GM23338 (cell line): ENCODE data around the gene AMFR. TPM values are rescaled to one million over a fixed set of nuclear protein-coding genes. Genes with fewer than 3 reads are reported as not detected.

Experiments
- ATAC-seq: fragments of 200-7000 bp; cut with Tn5 transposase; 3 replicates; pipeline ENCODE4 v1.9.1; 2020
- DNase-seq: peaks from one replicate; pipeline ENCODE4 v3.0.0-alpha.2; 2015; ENCODE audit warnings: low spot score
- H2AFZ ChIP-seq: fragments of 200-600 bp; sonication (generic); 2 replicates; pipeline ENCODE4 v1.8.0; 2016; ENCODE audit warnings: antibody characterized with exemption, mild to moderate bottlenecking, moderate library complexity
- H3F3A ChIP-seq: fragments of 200-600 bp; sonication (generic); replicated peaks from 2 replicates; pipeline ENCODE4 v1.8.0; 2017; ENCODE audit warnings: antibody characterized with exemption, mixed run types, low read depth
- H3K27ac ChIP-seq: fragments of 200-600 bp; sonication (generic); 2 replicates; pipeline ENCODE4 v1.6.1; 2016; ENCODE audit warnings: low read depth
- H3K27me3 ChIP-seq: fragments of 200-600 bp; sonication (generic); 2 replicates; pipeline ENCODE4 v1.8.0; 2016; ENCODE audit warnings: mild to moderate bottlenecking, mixed run types, moderate library complexity; ENCODE audit not compliant: insufficient read depth
- H3K36me3 ChIP-seq: fragments of 200-600 bp; sonication (generic); 2 replicates; pipeline ENCODE4 v1.8.0; 2016; ENCODE audit warnings: mild to moderate bottlenecking; ENCODE audit not compliant: insufficient read depth
- H3K4me1 ChIP-seq: fragments of 200-600 bp; sonication (generic); 2 replicates; pipeline ENCODE4 v1.8.0; 2016; ENCODE audit warnings: mild to moderate bottlenecking, moderate library complexity; ENCODE audit not compliant: insufficient read depth
- H3K4me2 ChIP-seq: fragments of 200-600 bp; sonication (generic); 2 replicates; pipeline ENCODE4 v1.7.1; 2017; ENCODE audit warnings: mixed run types
- H3K4me3 ChIP-seq: fragments of 200-600 bp; sonication (generic); 2 replicates; pipeline ENCODE4 v1.6.1; 2016; ENCODE audit warnings: mixed run types
- H3K79me2 ChIP-seq: fragments of 200-600 bp; sonication (generic); replicated peaks from 2 replicates; pipeline ENCODE4 v1.8.0; 2017; ENCODE audit warnings: mild to moderate bottlenecking; ENCODE audit not compliant: insufficient read depth
- H3K9me2 ChIP-seq: fragments of 200-600 bp; sonication (generic); 2 replicates; pipeline ENCODE4 v1.8.0; 2017; ENCODE audit not compliant: insufficient read depth
- H4K20me1 ChIP-seq: fragments of 200-600 bp; sonication (generic); replicated peaks from 2 replicates; pipeline ENCODE4 v1.8.0; 2017; ENCODE audit warnings: mild to moderate bottlenecking; ENCODE audit not compliant: insufficient read depth
- H3K27ac Mint-ChIP-seq: 2 replicates; pipeline ENCODE4 v1.8.0; 2020; ENCODE audit warnings: inconsistent platforms, mild to moderate bottlenecking, moderate library complexity, mixed read lengths
- H3K27me3 Mint-ChIP-seq: 3 replicates; pipeline ENCODE4 v1.8.0; 2022; ENCODE audit warnings: low read depth, mild to moderate bottlenecking, moderate library complexity, mixed read lengths, inconsistent platforms; ENCODE audit not compliant: insufficient read depth, poor library complexity
- H3K36me3 Mint-ChIP-seq: 3 replicates; pipeline ENCODE4 v1.8.0; 2021; ENCODE audit warnings: low read depth, mild to moderate bottlenecking, inconsistent platforms, moderate library complexity, mixed read lengths
- H3K4me1 Mint-ChIP-seq: 3 replicates; pipeline ENCODE4 v1.8.0; 2020; ENCODE audit warnings: mild to moderate bottlenecking, inconsistent platforms, mixed read lengths
- H3K4me3 Mint-ChIP-seq: 3 replicates; pipeline ENCODE4 v1.8.0; 2021; ENCODE audit warnings: moderate library complexity, mild to moderate bottlenecking, inconsistent platforms, mixed read lengths
- H3K9me3 Mint-ChIP-seq: 3 replicates; pipeline ENCODE4 v1.8.0; 2020; ENCODE audit warnings: moderate library complexity, mild to moderate bottlenecking, inconsistent platforms, mixed read lengths
- CREB1 ChIP-seq: fragments of 250-450 bp; sonication (Bioruptor Pico); IDR thresholded peaks from 2 replicates; pipeline ENCODE4 v1.5.0; 2020; ENCODE audit warnings: low read depth, mild to moderate bottlenecking, moderate library complexity
- CTCF ChIP-seq, 2 experiments: fragments of 200-600 bp in 1 of 2; sonication (generic) in 1 of 2; conservative IDR thresholded peaks; 2 replicates each; pipeline versions ENCODE4 v1.5.1 to v1.6.1; 2016 to 2017; ENCODE audit warnings: antibody characterized with exemption in 2 of 2, low read depth in 2 of 2, mild to moderate bottlenecking in 2 of 2, moderate library complexity in 1 of 2
- ETS1 ChIP-seq: IDR thresholded peaks from 2 replicates; pipeline ENCODE4 v1.6.1; 2016; ENCODE audit warnings: antibody characterized with exemption
- EZH2 ChIP-seq: fragments of 200-600 bp; sonication (generic); IDR thresholded peaks from one replicate; pipeline ENCODE4 v1.8.0; 2017; ENCODE audit warnings: antibody characterized with exemption, mild to moderate bottlenecking, low read depth; ENCODE audit not compliant: unreplicated experiment
- EZH2phosphoT487 ChIP-seq: fragments of 200-600 bp; sonication (generic); IDR thresholded peaks from one replicate; pipeline ENCODE4 v1.8.1; 2018; ENCODE audit warnings: antibody characterized with exemption; ENCODE audit not compliant: unreplicated experiment
- JUNB ChIP-seq: IDR thresholded peaks from one replicate; pipeline ENCODE4 v1.6.1; 2016; ENCODE audit warnings: antibody characterized with exemption; ENCODE audit not compliant: unreplicated experiment
- POLR2AphosphoS5 ChIP-seq: IDR thresholded peaks from 2 replicates; pipeline ENCODE4 v1.6.1; 2016; ENCODE audit warnings: antibody characterized with exemption, low read depth
- REST ChIP-seq: IDR thresholded peaks from one replicate; pipeline ENCODE4 v1.6.1; 2018; ENCODE audit warnings: antibody characterized with exemption; ENCODE audit not compliant: unreplicated experiment
- STAT1 ChIP-seq: IDR thresholded peaks from one replicate; pipeline ENCODE4 v1.6.1; 2016; ENCODE audit warnings: antibody characterized with exemption; ENCODE audit not compliant: unreplicated experiment
- polyA plus RNA-seq: library from polyadenylated mRNA; unstranded; fragments of >200 nt; fragmentation: Nextera tagmentation; extraction: Ambion mirVana; gene quantifications from 2 replicates; pipeline ENCODE4 v1.2.1, GENCODE V29; 2016
- total RNA-seq: library from RNA; depleted of rRNA; stranded (reverse); fragments of >200 nt; shearing (Covaris generic); gene quantifications from 2 replicates; pipeline ENCODE4 v1.2.3, GENCODE V29; 2014

AMFR gene
- total and polyA plus RNA-seq, 2 experiments from 2014 or later: 9.0 to 41.1 TPM

- H4K20me1 ChIP-seq: no peaks in the 10 kb centered on the region
- H3K36me3 ChIP-seq: no peaks in the 10 kb centered on the region
- H3K27ac ChIP-seq: no peak overlapping the region
- no peaks in the 10 kb centered on the region for H3K9me2 ChIP-seq
- no peak overlapping the region for H3K4me3 Mint-ChIP-seq
- H2AFZ ChIP-seq: no peak overlapping the region
- H3K27me3 Mint-ChIP-seq: peaks cover 14% of the 10 kb centered on the region
- H3F3A ChIP-seq: no peaks in the 10 kb centered on the region
- TF ChIP-seq JUNB: no peak
- no peak for TF ChIP-seq CREB1 (CRISPR knock-in tag)
- no peak for TF ChIP-seq STAT1
- no peak for TF ChIP-seq EZH2
- no peak for TF ChIP-seq POLR2AphosphoS5
- 0 out of 4 replicates have a peak, but pooled peaks of 1 of the 2 experiments have one; percentile 15 for TF ChIP-seq CTCF (conservative IDR thresholded peaks at IDR 0.05; ENCODE audit: low read depth in 2 of 2)
- H3K79me2 ChIP-seq: no peaks in the 10 kb centered on the region
- H3K36me3 Mint-ChIP-seq: no peaks in the 10 kb centered on the region; the same call in 1 of the 3 replicates
- H3K27me3 ChIP-seq: no peaks in the 10 kb centered on the region
- H3K9me3 Mint-ChIP-seq: no peaks in the 10 kb centered on the region
- DNase-seq: no peak
- H3K4me2 ChIP-seq: no peak overlapping the region
- no peaks in the 10 kb centered on the region; the same call in 2 of the 3 replicates for H3K4me1 Mint-ChIP-seq
- no peak overlapping the region for H3K4me3 ChIP-seq
- no peak overlapping the region for H3K27ac Mint-ChIP-seq
- ATAC-seq: peak; percentile 23
- H3K4me1 ChIP-seq: no peaks in the 10 kb centered on the region
Measured at GRCh38 chr16:56349086-56349415, 76.3 kb downstream of the AMFR start.

GRCh38 chr16:56348168-56349085 lies 76.9 kb downstream of the AMFR start:
- H3F3A ChIP-seq: no peaks in the 10 kb centered on the region
- Mint-ChIP-seq H3K9me3 (no peaks in the 10 kb centered on the region), H3K4me1 (no peaks in the 10 kb centered on the region; the same call in 2 of the 3 replicates), H3K27me3 (peaks cover 14% of the 10 kb centered on the region), H3K27ac (no peak overlapping the region), H3K36me3 (peaks cover 3% of the 10 kb centered on the region; the same call in 2 of the 3 replicates), H3K4me3 (no peak overlapping the region)
- H3K79me2 ChIP-seq: no peaks in the 10 kb centered on the region
- DNase-seq (no peak), ATAC-seq (no peak)
- H4K20me1 ChIP-seq: no peaks in the 10 kb centered on the region
- H3K36me3 ChIP-seq: no peaks in the 10 kb centered on the region
- no peaks in the 10 kb centered on the region for H3K27me3 ChIP-seq
- H2AFZ ChIP-seq: no peak overlapping the region
- no peak overlapping the region for H3K4me3 ChIP-seq
- H3K4me1 ChIP-seq: no peaks in the 10 kb centered on the region
- no peak overlapping the region for H3K4me2 ChIP-seq
- H3K27ac ChIP-seq: no peak overlapping the region
- H3K9me2 ChIP-seq: no peaks in the 10 kb centered on the region
- TF ChIP-seq EZH2phosphoT487 (no peak), EZH2 (no peak), JUNB (no peak), REST (no peak), STAT1 (no peak), ETS1 (no peak)
